ENCODE data around the gene FZD8. TPM values are rescaled to one million over a fixed set of nuclear protein-coding genes. Genes with fewer than 3 reads are reported as not detected.

The FZD8 gene
- total RNA-seq, 4 donors from 2014 or later: 0.53 to 2.3 (median 1.4) TPM

GRCh38 chr10:35667270-35667889 lies 25.3 kb upstream of the FZD8 start:
- no peaks in the 10 kb centered on the region for H3K4me1 ChIP-seq
- intact Hi-C loops (cut with DNase I): no loop called here
- no peaks in the 10 kb centered on the region for H3K36me3 ChIP-seq
- WGBS, 2 donors: 76 to 87% methylated on average over 4 of the region's 4 CpGs
- H3K9me3 ChIP-seq: no peaks in the 10 kb centered on the region
- no peaks in the 10 kb centered on the region for H3K27me3 ChIP-seq
- no peak for DNase-seq
- H3K4me3 ChIP-seq: no peak overlapping the region
- TF ChIP-seq CTCF (IDR thresholded peaks at IDR 0.05) (no peak), POLR2A (IDR thresholded peaks at IDR 0.05) (no peak)
- H3K27ac ChIP-seq: no peak overlapping the region

- TF ChIP-seq CTCF (IDR thresholded peaks at IDR 0.05) (no peak), POLR2A (IDR thresholded peaks at IDR 0.05) (no peak)
- Histone ChIP-seq H3K4me1 (no peaks in the 10 kb centered on the region), H3K4me3 (no peak overlapping the region), H3K36me3 (no peaks in the 10 kb centered on the region), H3K9me3 (no peaks in the 10 kb centered on the region), H3K27me3 (no peaks in the 10 kb centered on the region), H3K27ac (no peak overlapping the region)
- 72% methylated on average over 2 of the region's 2 CpGs for whole genome bisulfite sequencing, 2 donors
- no peak for DNase-seq
- intact Hi-C loops (cut with DNase I): no loop called here
Observed at GRCh38 chr10:35661236-35661635, 19.1 kb upstream of the FZD8 start.

GRCh38 chr10:35659456-35659855 lies 17.4 kb upstream of the FZD8 start:
- H3K4me1 ChIP-seq: no peaks in the 10 kb centered on the region
- intact Hi-C loops (cut with DNase I): no loop called here
- H3K27me3 ChIP-seq: no peaks in the 10 kb centered on the region
- H3K4me3 ChIP-seq: no peak overlapping the region
- H3K9me3 ChIP-seq: no peaks in the 10 kb centered on the region
- no peaks in the 10 kb centered on the region for H3K36me3 ChIP-seq
- H3K27ac ChIP-seq: no peak overlapping the region
- no peak for DNase-seq
- WGBS, 2 donors: 89% methylated on average over 1 of the region's 1 CpG; no CpG with 5 or more reads in 1 of the 2 donors
- TF ChIP-seq CTCF (IDR thresholded peaks at IDR 0.05) (no peak), POLR2A (IDR thresholded peaks at IDR 0.05) (no peak)

GRCh38 chr10:35657621-35658020 lies 15.5 kb upstream of the FZD8 start:
- TF ChIP-seq CTCF (IDR thresholded peaks at IDR 0.05) (no peak), POLR2A (IDR thresholded peaks at IDR 0.05) (no peak)
- Histone ChIP-seq H3K27ac (no peak overlapping the region), H3K27me3 (no peaks in the 10 kb centered on the region), H3K4me1 (no peaks in the 10 kb centered on the region), H3K9me3 (no peaks in the 10 kb centered on the region), H3K4me3 (no peak overlapping the region), H3K36me3 (no peaks in the 10 kb centered on the region)
- intact Hi-C loops (cut with DNase I): no loop called here
- WGBS, 2 donors: 65 to 76% methylated on average over 5 of the region's 5 CpGs
- no peak for DNase-seq

GRCh38 chr10:35652824-35653223 lies 10.7 kb upstream of the FZD8 start:
- 85 to 90% methylated on average over 2 of the region's 2 CpGs for WGBS, 2 donors
- peaks cover 0 to 5% (median 0%) of the 10 kb centered on the region in 4 donors for H3K27me3 ChIP-seq
- no peaks in the 10 kb centered on the region for H3K36me3 ChIP-seq
- intact Hi-C loops (cut with DNase I): no loop called here
- H3K9me3 ChIP-seq: no peaks in the 10 kb centered on the region
- no peak overlapping the region for H3K4me3 ChIP-seq
- no peak for TF ChIP-seq POLR2A (IDR thresholded peaks at IDR 0.05)
- no peak for TF ChIP-seq CTCF (IDR thresholded peaks at IDR 0.05)
- no peaks in the 10 kb centered on the region for H3K4me1 ChIP-seq
- no peak overlapping the region for H3K27ac ChIP-seq
- DNase-seq: no peak
